Measurements from ENCODE around the gene CD22.
"Not testable (repeated sequence)": the region's sequence is repeated elsewhere in the genome, so short reads cannot be mapped to it uniquely, and the experiment has no call there.

CD22 gene

GRCh38 chr19:35357867-35358573 is 29.0 kb downstream of the CD22 start, which contains the start of gene FFAR3:
FFAR3 (plus strand) TSS chr19:35358460; CDS start chr19:35358891, 431 bp downstream.
- no peak for DNase-seq (ENCODE audit: low read depth, low spot score)
- ChIA-PET POLR2A (no interaction called here), CTCF (interaction anchor here (1.0 to 1.2 kb wide), 3 partner anchors 31 to 234 kb away, joined by 3 read pairs; no protein-coding TSS in a partner anchor)
- no peak for TF ChIP-seq CTCF (IDR thresholded peaks at IDR 0.05; ENCODE audit: insufficient read depth, low read length, missing control alignments)
- H3K4me3 ChIP-seq (ENCODE audit: low read depth, low read length), result no peak within 1 kb of the TSS

DNA sequence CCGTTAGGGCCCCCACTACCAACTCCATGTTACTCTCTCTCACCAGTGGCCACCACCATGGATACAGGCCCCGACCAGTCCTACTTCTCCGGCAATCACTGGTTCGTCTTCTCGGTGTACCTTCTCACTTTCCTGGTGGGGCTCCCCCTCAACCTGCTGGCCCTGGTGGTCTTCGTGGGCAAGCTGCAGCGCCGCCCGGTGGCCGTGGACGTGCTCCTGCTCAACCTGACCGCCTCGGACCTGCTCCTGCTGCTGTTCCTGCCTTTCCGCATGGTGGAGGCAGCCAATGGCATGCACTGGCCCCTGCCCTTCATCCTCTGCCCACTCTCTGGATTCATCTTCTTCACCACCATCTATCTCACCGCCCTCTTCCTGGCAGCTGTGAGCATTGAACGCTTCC is 29.8 kb downstream of the CD22 start:
- POLR2A ChIA-PET; DNase-seq (ENCODE audit: low read depth, low spot score); H3K4me3 ChIP-seq (ENCODE audit: low read depth, low read length); CTCF ChIA-PET: not testable (repeated sequence)

- DNase-seq (ENCODE audit: low read depth, low spot score); H3K4me3 ChIP-seq (ENCODE audit: low read depth, low read length); CTCF ChIA-PET; POLR2A ChIA-PET: not testable (repeated sequence)
Observed at GRCh38 chr19:35359395-35359794, 30.4 kb downstream of the CD22 start.

GRCh38 chr19:35360081-35360480 is 31.1 kb downstream of the CD22 start:
- POLR2A ChIA-PET, CTCF ChIA-PET: not testable (repeated sequence)

DNA sequence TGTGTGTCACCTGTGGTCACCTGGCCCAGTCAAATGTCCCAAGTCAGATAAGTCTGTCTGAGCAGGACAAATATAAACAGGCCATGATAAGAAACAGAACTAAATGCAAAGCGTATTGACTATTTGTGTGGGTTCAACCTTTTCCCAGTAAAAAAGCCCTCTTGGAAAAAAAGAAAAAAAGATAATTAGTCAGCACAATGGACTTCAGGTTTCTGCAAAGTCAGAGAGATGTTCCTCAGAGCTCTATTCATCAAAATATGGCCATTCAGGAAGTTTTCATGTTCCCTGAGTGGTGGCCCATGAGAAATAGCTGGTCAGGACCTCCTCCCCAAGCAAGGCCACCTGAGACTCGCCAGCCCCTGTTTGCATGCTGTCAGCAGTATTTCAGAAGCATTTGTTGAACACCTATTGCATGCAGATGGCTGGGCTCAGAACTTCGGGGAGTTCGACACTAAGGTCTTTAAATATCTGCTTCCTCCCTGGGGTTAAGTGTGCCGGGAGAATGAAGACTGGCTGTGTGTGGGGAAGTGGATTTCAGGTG is 32.0 kb downstream of the CD22 start:
- DNase-seq (ENCODE audit: low read depth, low spot score), result no peak
- CTCF ChIA-PET, result interaction anchor here (1.3 kb wide), 1 partner anchor 8 kb away, joined by 4 read pairs; no protein-coding TSS in a partner anchor
- no peak overlapping the region for H3K4me3 ChIP-seq (ENCODE audit: low read depth, low read length)
- POLR2A ChIA-PET, result no interaction called here
- no peak for TF ChIP-seq CTCF (IDR thresholded peaks at IDR 0.05; ENCODE audit: insufficient read depth, low read length, missing control alignments)

More at GRCh38 chr19:35360081-35360480, 31.1 kb downstream of the CD22 start:
- not testable (repeated sequence) for H3K4me3 ChIP-seq (ENCODE audit: low read depth, low read length); DNase-seq (ENCODE audit: low read depth, low spot score)

GRCh38 chr19:35362261-35363000 is 33.4 kb downstream of the CD22 start:
- CTCF ChIA-PET, result interaction anchor here (1.3 kb wide), 1 partner anchor 10 kb away, joined by 4 read pairs; no protein-coding TSS in a partner anchor
- POLR2A ChIA-PET, result no interaction called here
- no peak overlapping the region for H3K4me3 ChIP-seq (ENCODE audit: low read depth, low read length)
- no peak for TF ChIP-seq CTCF (IDR thresholded peaks at IDR 0.05; ENCODE audit: insufficient read depth, low read length, missing control alignments)
- no peak for DNase-seq (ENCODE audit: low read depth, low spot score)

GRCh38 chr19:35363001-35363590 is 34.1 kb downstream of the CD22 start:
- no peak for DNase-seq (ENCODE audit: low read depth, low spot score)
- H3K4me3 ChIP-seq (ENCODE audit: low read depth, low read length), result no peak overlapping the region
- ChIA-PET POLR2A (no interaction called here), CTCF (no interaction called here)
- TF ChIP-seq CTCF (IDR thresholded peaks at IDR 0.05; ENCODE audit: insufficient read depth, low read length, missing control alignments), result no peak

Measured in AG04449 (cell line).